Activated naive CD8-positive, alpha-beta T cell treated with anti-CD3 and anti-CD28 coated beads, Interleukin-2, amount 50 U/mL, for 24 hours (primary cell): Measurements from ENCODE around the gene ADCK1.
"Not testable (repeated sequence)": the region's sequence is repeated elsewhere in the genome, so short reads cannot be mapped to it uniquely, and the experiment has no call there.

Experiments used
- ATAC-seq: fragments of 150-1000 bp; cut with Tn5 transposase; one replicate; pipeline ENCODE4 v1.10.0; 2021
- DNase-seq: peaks from one replicate; pipeline ENCODE4 v3.0.0; 2021
- H3K27ac Mint-ChIP-seq: one replicate; pipeline ENCODE4 v1.8.0; 2021; ENCODE audit warnings: mild to moderate bottlenecking, mixed read lengths
- H3K27me3 Mint-ChIP-seq: one replicate; pipeline ENCODE4 v1.8.0; 2021; ENCODE audit warnings: mixed read lengths
- H3K36me3 Mint-ChIP-seq: one replicate; pipeline ENCODE4 v1.8.0; 2021; ENCODE audit warnings: low read depth, mixed read lengths
- H3K4me1 Mint-ChIP-seq: one replicate; pipeline ENCODE4 v1.8.0; 2021; ENCODE audit warnings: mixed read lengths
- H3K4me3 Mint-ChIP-seq: one replicate; pipeline ENCODE4 v1.8.0; 2021; ENCODE audit warnings: mild to moderate bottlenecking, moderate library complexity, mixed read lengths
- H3K9me3 Mint-ChIP-seq: one replicate; pipeline ENCODE4 v1.8.0; 2021; ENCODE audit warnings: mixed read lengths

The ADCK1 gene

GRCh38 chr14:77950371-77951063, 150.6 kb downstream of the ADCK1 start:
- no peak overlapping the region for H3K27ac Mint-ChIP-seq
- H3K4me1 Mint-ChIP-seq, result no peaks in the 10 kb centered on the region
- peaks cover 10% of the 10 kb centered on the region for H3K9me3 Mint-ChIP-seq
- no peak for DNase-seq
- no peaks in the 10 kb centered on the region for H3K27me3 Mint-ChIP-seq
- no peak overlapping the region for H3K4me3 Mint-ChIP-seq
- no peak for ATAC-seq
- H3K36me3 Mint-ChIP-seq, result peaks cover 5% of the 10 kb centered on the region

GRCh38 chr14:77955816-77956484, 156.0 kb downstream of the ADCK1 start:
- Mint-ChIP-seq H3K27me3 (peaks cover 4% of the 10 kb centered on the region), H3K27ac (no peak overlapping the region), H3K4me3 (no peak overlapping the region), H3K4me1 (no peaks in the 10 kb centered on the region), H3K9me3 (peaks cover 4% of the 10 kb centered on the region), H3K36me3 (no peaks in the 10 kb centered on the region)
- ATAC-seq (no peak), DNase-seq (no peak)

GRCh38 chr14:77959686-77960085, 159.8 kb downstream of the ADCK1 start:
- H3K36me3 Mint-ChIP-seq, H3K27me3 Mint-ChIP-seq, ATAC-seq, H3K4me3 Mint-ChIP-seq, H3K4me1 Mint-ChIP-seq, DNase-seq, H3K27ac Mint-ChIP-seq, H3K9me3 Mint-ChIP-seq: not testable (repeated sequence)

- Mint-ChIP-seq H3K27me3 (peaks cover 17% of the 10 kb centered on the region), H3K27ac (no peak overlapping the region), H3K4me1 (peaks cover 3% of the 10 kb centered on the region), H3K4me3 (no peak overlapping the region), H3K9me3 (no peaks in the 10 kb centered on the region), H3K36me3 (no peaks in the 10 kb centered on the region)
- ATAC-seq (no peak), DNase-seq (no peak)
These were observed 162.1 kb downstream of the ADCK1 start for GRCh38 chr14:77961847-77962580.

- Mint-ChIP-seq H3K4me3 (no peak overlapping the region), H3K9me3 (no peaks in the 10 kb centered on the region), H3K27me3 (peaks cover 24% of the 10 kb centered on the region), H3K4me1 (peaks cover 3% of the 10 kb centered on the region), H3K27ac (no peak overlapping the region), H3K36me3 (no peaks in the 10 kb centered on the region)
- ATAC-seq (no peak), DNase-seq (no peak)
These were observed 163.0 kb downstream of the ADCK1 start for GRCh38 chr14:77962731-77963520.

- ATAC-seq (no peak), DNase-seq (no peak)
- H3K9me3 Mint-ChIP-seq, result no peaks in the 10 kb centered on the region
- no peaks in the 10 kb centered on the region for H3K36me3 Mint-ChIP-seq
- H3K4me1 Mint-ChIP-seq, result peaks cover 3% of the 10 kb centered on the region
- no peak overlapping the region for H3K4me3 Mint-ChIP-seq
- H3K27ac Mint-ChIP-seq, result no peak overlapping the region
- H3K27me3 Mint-ChIP-seq, result peaks cover 28% of the 10 kb centered on the region
These were observed 164.7 kb downstream of the ADCK1 start for GRCh38 chr14:77964586-77964985.

GRCh38 chr14:77965050-77965449, 165.1 kb downstream of the ADCK1 start:
- no peaks in the 10 kb centered on the region for H3K9me3 Mint-ChIP-seq
- H3K4me1 Mint-ChIP-seq, result peaks cover 3% of the 10 kb centered on the region
- H3K4me3 Mint-ChIP-seq, result no peak overlapping the region
- no peak for DNase-seq
- peaks cover 28% of the 10 kb centered on the region for H3K27me3 Mint-ChIP-seq
- H3K27ac Mint-ChIP-seq, result no peak overlapping the region
- H3K36me3 Mint-ChIP-seq, result no peaks in the 10 kb centered on the region
- no peak for ATAC-seq

GRCh38 chr14:77965919-77966435, 166.1 kb downstream of the ADCK1 start:
- ATAC-seq (peak; percentile 9), DNase-seq (no peak)
- H3K27ac Mint-ChIP-seq, result no peak overlapping the region
- peaks cover 3% of the 10 kb centered on the region for H3K4me1 Mint-ChIP-seq
- H3K9me3 Mint-ChIP-seq, result no peaks in the 10 kb centered on the region
- peaks cover 28% of the 10 kb centered on the region for H3K27me3 Mint-ChIP-seq
- no peaks in the 10 kb centered on the region for H3K36me3 Mint-ChIP-seq
- no peak overlapping the region for H3K4me3 Mint-ChIP-seq

GRCh38 chr14:77967110-77967509, 167.2 kb downstream of the ADCK1 start:
- DNase-seq (no peak), ATAC-seq (no peak)
- Mint-ChIP-seq H3K36me3 (no peaks in the 10 kb centered on the region), H3K27ac (no peak overlapping the region), H3K9me3 (no peaks in the 10 kb centered on the region), H3K4me3 (no peak overlapping the region), H3K27me3 (peaks cover 28% of the 10 kb centered on the region), H3K4me1 (peaks cover 3% of the 10 kb centered on the region)

GRCh38 chr14:77970646-77971045, 170.7 kb downstream of the ADCK1 start:
- peaks cover 24% of the 10 kb centered on the region for H3K27me3 Mint-ChIP-seq
- no peak overlapping the region for H3K27ac Mint-ChIP-seq
- H3K4me3 Mint-ChIP-seq, result no peak overlapping the region
- DNase-seq, result no peak
- ATAC-seq, result no peak
- no peaks in the 10 kb centered on the region for H3K36me3 Mint-ChIP-seq
- peaks cover 2% of the 10 kb centered on the region for H3K4me1 Mint-ChIP-seq
- H3K9me3 Mint-ChIP-seq, result no peaks in the 10 kb centered on the region

GRCh38 chr14:77973246-77973645, 173.3 kb downstream of the ADCK1 start:
- peaks cover 3% of the 10 kb centered on the region for H3K27me3 Mint-ChIP-seq
- H3K36me3 Mint-ChIP-seq, result no peaks in the 10 kb centered on the region
- no peak overlapping the region for H3K4me3 Mint-ChIP-seq
- no peaks in the 10 kb centered on the region for H3K4me1 Mint-ChIP-seq
- H3K9me3 Mint-ChIP-seq, result no peaks in the 10 kb centered on the region
- DNase-seq, result no peak
- no peak for ATAC-seq
- no peak overlapping the region for H3K27ac Mint-ChIP-seq

- peaks cover 26% of the 10 kb centered on the region for H3K27me3 Mint-ChIP-seq
- H3K4me3 Mint-ChIP-seq, result no peak overlapping the region
- H3K9me3 Mint-ChIP-seq, result no peaks in the 10 kb centered on the region
- DNase-seq, result no peak
- H3K27ac Mint-ChIP-seq, result no peak overlapping the region
- peaks cover 8% of the 10 kb centered on the region for H3K4me1 Mint-ChIP-seq
- no peaks in the 10 kb centered on the region for H3K36me3 Mint-ChIP-seq
- no peak for ATAC-seq
These were observed 176.7 kb downstream of the ADCK1 start for GRCh38 chr14:77976591-77976990.

- Mint-ChIP-seq H3K27ac (no peak overlapping the region), H3K36me3 (no peaks in the 10 kb centered on the region), H3K4me3 (no peak overlapping the region), H3K9me3 (no peaks in the 10 kb centered on the region), H3K27me3 (peaks cover 26% of the 10 kb centered on the region), H3K4me1 (peaks cover 8% of the 10 kb centered on the region)
- ATAC-seq, result no peak
- no peak for DNase-seq
These were observed 179.3 kb downstream of the ADCK1 start for GRCh38 chr14:77979171-77979570.

- no peak for ATAC-seq
These were observed 179.9 kb downstream of the ADCK1 start for GRCh38 chr14:77979666-77980351.

More at GRCh38 chr14:77979666-77980351, 179.9 kb downstream of the ADCK1 start:
- no peaks in the 10 kb centered on the region for H3K36me3 Mint-ChIP-seq
- H3K4me1 Mint-ChIP-seq, result peaks cover 8% of the 10 kb centered on the region
- H3K27me3 Mint-ChIP-seq, result peaks cover 26% of the 10 kb centered on the region
- H3K27ac Mint-ChIP-seq, result no peak overlapping the region
- no peaks in the 10 kb centered on the region for H3K9me3 Mint-ChIP-seq
- H3K4me3 Mint-ChIP-seq, result no peak overlapping the region
- no peak for DNase-seq
